ENCODE data around the gene ZBED1. TPM values are rescaled to one million over a fixed set of nuclear protein-coding genes. Genes with fewer than 3 reads are reported as not detected.

The ZBED1 gene
- polyA plus RNA-seq, 1 donor from 2014 or later, result 43.2 TPM

DNA sequence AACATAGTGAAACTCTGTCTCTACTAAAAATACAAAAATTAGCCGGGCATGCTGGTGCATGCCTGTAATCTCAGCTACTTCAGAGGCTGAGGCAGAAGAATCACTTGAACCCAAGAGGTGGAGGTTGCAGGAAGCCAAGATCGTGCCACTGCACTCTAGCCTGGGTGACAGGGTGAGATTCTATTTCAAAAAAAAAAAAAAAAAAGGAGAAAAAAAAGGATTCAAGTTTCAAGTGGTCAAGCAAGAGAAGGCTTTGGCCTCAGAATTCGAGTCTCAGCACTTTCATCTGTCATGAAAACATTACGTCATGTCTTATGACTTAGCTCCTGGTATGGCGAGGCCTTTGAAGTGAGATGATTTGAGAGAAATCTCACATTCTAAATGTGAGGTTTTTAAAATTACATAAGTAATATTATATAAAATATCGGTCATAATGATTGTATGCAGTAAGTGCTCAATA, 21.2 kb upstream of the ZBED1 start:
- TF ChIP-seq SMC3 (conservative IDR thresholded peaks at IDR 0.05; ENCODE audit: poor library complexity) (no peak), TAF1 (IDR thresholded peaks at IDR 0.05; ENCODE audit: low read depth) (no peak), POLR2AphosphoS5 (IDR thresholded peaks at IDR 0.05) (no peak), MXI1 (conservative IDR thresholded peaks at IDR 0.05; ENCODE audit: poor library complexity, severe bottlenecking) (no peak), RAD21 (conservative IDR thresholded peaks at IDR 0.05) (no peak), EP300 (conservative IDR thresholded peaks at IDR 0.05; ENCODE audit: poor library complexity, severe bottlenecking) (no peak), EZH2 (IDR thresholded peaks at IDR 0.05; ENCODE audit: borderline replicate concordance, insufficient read depth, low read length, poor library complexity, severe bottlenecking) (no peak)
- TF ChIP-seq, protein P1, sequence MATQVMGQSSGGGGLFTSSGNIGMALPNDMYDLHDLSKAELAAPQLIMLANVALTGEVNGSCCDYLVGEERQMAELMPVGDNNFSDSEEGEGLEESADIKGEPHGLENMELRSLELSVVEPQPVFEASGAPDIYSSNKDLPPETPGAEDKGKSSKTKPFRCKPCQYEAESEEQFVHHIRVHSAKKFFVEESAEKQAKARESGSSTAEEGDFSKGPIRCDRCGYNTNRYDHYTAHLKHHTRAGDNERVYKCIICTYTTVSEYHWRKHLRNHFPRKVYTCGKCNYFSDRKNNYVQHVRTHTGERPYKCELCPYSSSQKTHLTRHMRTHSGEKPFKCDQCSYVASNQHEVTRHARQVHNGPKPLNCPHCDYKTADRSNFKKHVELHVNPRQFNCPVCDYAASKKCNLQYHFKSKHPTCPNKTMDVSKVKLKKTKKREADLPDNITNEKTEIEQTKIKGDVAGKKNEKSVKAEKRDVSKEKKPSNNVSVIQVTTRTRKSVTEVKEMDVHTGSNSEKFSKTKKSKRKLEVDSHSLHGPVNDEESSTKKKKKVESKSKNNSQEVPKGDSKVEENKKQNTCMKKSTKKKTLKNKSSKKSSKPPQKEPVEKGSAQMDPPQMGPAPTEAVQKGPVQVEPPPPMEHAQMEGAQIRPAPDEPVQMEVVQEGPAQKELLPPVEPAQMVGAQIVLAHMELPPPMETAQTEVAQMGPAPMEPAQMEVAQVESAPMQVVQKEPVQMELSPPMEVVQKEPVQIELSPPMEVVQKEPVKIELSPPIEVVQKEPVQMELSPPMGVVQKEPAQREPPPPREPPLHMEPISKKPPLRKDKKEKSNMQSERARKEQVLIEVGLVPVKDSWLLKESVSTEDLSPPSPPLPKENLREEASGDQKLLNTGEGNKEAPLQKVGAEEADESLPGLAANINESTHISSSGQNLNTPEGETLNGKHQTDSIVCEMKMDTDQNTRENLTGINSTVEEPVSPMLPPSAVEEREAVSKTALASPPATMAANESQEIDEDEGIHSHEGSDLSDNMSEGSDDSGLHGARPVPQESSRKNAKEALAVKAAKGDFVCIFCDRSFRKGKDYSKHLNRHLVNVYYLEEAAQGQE (IDR thresholded peaks at IDR 0.05; ENCODE audit: borderline replicate concordance), result no peak
- TF ChIP-seq, protein P2, sequence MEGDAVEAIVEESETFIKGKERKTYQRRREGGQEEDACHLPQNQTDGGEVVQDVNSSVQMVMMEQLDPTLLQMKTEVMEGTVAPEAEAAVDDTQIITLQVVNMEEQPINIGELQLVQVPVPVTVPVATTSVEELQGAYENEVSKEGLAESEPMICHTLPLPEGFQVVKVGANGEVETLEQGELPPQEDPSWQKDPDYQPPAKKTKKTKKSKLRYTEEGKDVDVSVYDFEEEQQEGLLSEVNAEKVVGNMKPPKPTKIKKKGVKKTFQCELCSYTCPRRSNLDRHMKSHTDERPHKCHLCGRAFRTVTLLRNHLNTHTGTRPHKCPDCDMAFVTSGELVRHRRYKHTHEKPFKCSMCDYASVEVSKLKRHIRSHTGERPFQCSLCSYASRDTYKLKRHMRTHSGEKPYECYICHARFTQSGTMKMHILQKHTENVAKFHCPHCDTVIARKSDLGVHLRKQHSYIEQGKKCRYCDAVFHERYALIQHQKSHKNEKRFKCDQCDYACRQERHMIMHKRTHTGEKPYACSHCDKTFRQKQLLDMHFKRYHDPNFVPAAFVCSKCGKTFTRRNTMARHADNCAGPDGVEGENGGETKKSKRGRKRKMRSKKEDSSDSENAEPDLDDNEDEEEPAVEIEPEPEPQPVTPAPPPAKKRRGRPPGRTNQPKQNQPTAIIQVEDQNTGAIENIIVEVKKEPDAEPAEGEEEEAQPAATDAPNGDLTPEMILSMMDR (IDR thresholded peaks at IDR 0.05; ENCODE audit: poor library complexity, severe bottlenecking), result no peak
- Histone ChIP-seq H3K27ac (ENCODE audit: low read length) (no peak overlapping the region), H3K4me2 (ENCODE audit: low read length) (no peak overlapping the region), H3K9me3 (ENCODE audit: low read length) (no peaks in the 10 kb centered on the region), H3K79me2 (replicated peaks; ENCODE audit: insufficient read depth, low read length) (no peaks in the 10 kb centered on the region), H3K27me3 (ENCODE audit: insufficient read depth, low read depth, low read length) (no peaks in the 10 kb centered on the region), H3K36me3 (ENCODE audit: insufficient read depth, low read length) (no peaks in the 10 kb centered on the region), H4K20me1 (ENCODE audit: insufficient read depth) (no peaks in the 10 kb centered on the region), H3K4me3 (ENCODE audit: low read length) (no peak overlapping the region), H3F3A (ENCODE audit: insufficient read depth, low read length, poor library complexity, severe bottlenecking) (no peaks in the 10 kb centered on the region), H3K9ac (ENCODE audit: low read length) (no peak overlapping the region), H2AFZ (ENCODE audit: low read depth, low read length) (no peak overlapping the region), H3K9me2 (ENCODE audit: insufficient read depth, low read length) (no peaks in the 10 kb centered on the region)

DNA sequence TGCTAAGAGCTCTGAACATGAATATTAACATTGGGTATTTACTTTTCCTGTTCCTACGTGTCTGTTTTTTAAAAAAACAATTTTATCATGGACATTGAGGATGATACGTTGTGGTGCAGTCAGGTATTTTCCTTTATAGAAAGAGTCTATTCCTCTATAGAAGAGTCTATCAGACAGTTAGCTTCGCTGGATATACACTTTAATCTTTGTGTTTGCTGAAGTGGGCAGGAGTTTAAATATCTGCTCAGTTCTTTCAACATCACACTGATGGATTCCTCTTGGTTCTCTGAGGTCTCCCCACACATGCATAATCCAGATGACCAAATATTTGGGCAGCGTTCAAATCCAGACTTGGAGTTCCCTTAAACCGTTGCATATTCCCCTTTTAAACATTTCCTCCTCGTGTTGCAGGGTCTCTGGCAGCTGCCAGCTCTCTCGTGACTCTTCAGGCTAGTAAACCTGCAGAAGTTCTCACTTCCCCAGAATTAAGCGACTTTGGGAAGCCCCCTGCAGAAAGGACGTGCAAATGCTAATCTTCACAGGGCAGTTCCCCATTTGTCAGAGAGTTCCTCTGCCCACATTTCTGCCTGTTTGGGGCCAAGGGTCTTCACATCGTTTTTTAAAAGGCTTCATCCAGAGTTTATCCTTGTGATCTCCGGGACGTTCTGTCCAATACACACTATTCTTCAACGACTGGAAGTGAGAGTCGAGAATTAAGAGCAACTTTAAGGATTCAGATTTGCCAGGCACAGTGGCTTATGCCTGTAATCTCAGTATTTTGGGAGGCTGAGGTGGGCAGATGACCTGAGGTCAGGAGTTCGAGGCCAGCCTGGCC, 20.5 kb upstream of the ZBED1 start:
- no peak overlapping the region for H2AFZ ChIP-seq (ENCODE audit: low read depth, low read length)

More for the DNA sequence above, 20.5 kb upstream of the ZBED1 start:
- Histone ChIP-seq H3K4me2 (ENCODE audit: low read length) (no peak overlapping the region), H3K9me2 (ENCODE audit: insufficient read depth, low read length) (no peaks in the 10 kb centered on the region), H3K36me3 (ENCODE audit: insufficient read depth, low read length) (no peaks in the 10 kb centered on the region), H4K20me1 (ENCODE audit: insufficient read depth) (no peaks in the 10 kb centered on the region), H3K4me3 (ENCODE audit: low read length) (no peak overlapping the region), H3K79me2 (replicated peaks; ENCODE audit: insufficient read depth, low read length) (no peaks in the 10 kb centered on the region), H3F3A (ENCODE audit: insufficient read depth, low read length, poor library complexity, severe bottlenecking) (no peaks in the 10 kb centered on the region), H3K9ac (ENCODE audit: low read length) (no peak overlapping the region), H3K27me3 (ENCODE audit: insufficient read depth, low read depth, low read length) (no peaks in the 10 kb centered on the region), H3K9me3 (ENCODE audit: low read length) (no peaks in the 10 kb centered on the region), H3K27ac (ENCODE audit: low read length) (no peak overlapping the region)
- TF ChIP-seq TAF1 (IDR thresholded peaks at IDR 0.05; ENCODE audit: low read depth), result no peak

All from neural cell (in vitro differentiated cells).